Endodermal cell (in vitro differentiated cells): ENCODE measurements around the gene MCF2L2. TPM values are rescaled to one million over a fixed set of nuclear protein-coding genes. Genes with fewer than 3 reads are reported as not detected.

Source experiments
- DNase-seq: peaks from one replicate; pipeline ENCODE4 v3.0.0-alpha.2; 2017
- H3K27ac ChIP-seq: 2 replicates; pipeline ENCODE4 v1.5.1; 2013; ENCODE audit warnings: mild to moderate bottlenecking, low read depth, low read length, moderate library complexity
- H3K27me3 ChIP-seq: 2 replicates; pipeline ENCODE4 v1.6.1; 2013; ENCODE audit warnings: mild to moderate bottlenecking, low read length, moderate library complexity; ENCODE audit not compliant: insufficient read depth, control insufficient read depth, poor library complexity, severe bottlenecking
- H3K36me3 ChIP-seq: 2 replicates; pipeline ENCODE4 v1.7.0; 2013; ENCODE audit warnings: mild to moderate bottlenecking, low read length, moderate library complexity; ENCODE audit not compliant: control insufficient read depth, insufficient read depth
- H3K4me1 ChIP-seq: one replicate; pipeline ENCODE4 v1.7.0; 2013; ENCODE audit warnings: low read length; ENCODE audit not compliant: control insufficient read depth, insufficient read depth
- H3K4me3 ChIP-seq: 2 replicates; pipeline ENCODE4 v1.5.1; 2013; ENCODE audit warnings: mild to moderate bottlenecking, low read length, moderate library complexity
- H3K9ac ChIP-seq: 2 replicates; pipeline ENCODE4 v1.6.1; 2013; ENCODE audit warnings: mild to moderate bottlenecking, low read length, moderate library complexity; ENCODE audit not compliant: poor library complexity, severe bottlenecking; ENCODE audit errors: extremely low read depth
- H3K9me3 ChIP-seq: 2 replicates; pipeline ENCODE4 v1.6.1; 2013; ENCODE audit warnings: mild to moderate bottlenecking, low read length, moderate library complexity; ENCODE audit not compliant: control insufficient read depth
- H3K27ac Mint-ChIP-seq: 2 replicates; pipeline ENCODE4 v1.8.0; 2020; ENCODE audit warnings: mixed read lengths
- H3K27me3 Mint-ChIP-seq: 2 replicates; pipeline ENCODE4 v1.8.0; 2021; ENCODE audit warnings: mild to moderate bottlenecking, mixed read lengths; ENCODE audit not compliant: insufficient read depth
- H3K36me3 Mint-ChIP-seq: 2 replicates; pipeline ENCODE4 v1.8.0; 2020; ENCODE audit warnings: low read depth, mixed read lengths
- H3K4me1 Mint-ChIP-seq: 2 replicates; pipeline ENCODE4 v1.8.0; 2020; ENCODE audit warnings: mixed read lengths
- H3K4me3 Mint-ChIP-seq: 2 replicates; pipeline ENCODE4 v1.8.0; 2020; ENCODE audit warnings: mild to moderate bottlenecking, moderate library complexity, mixed read lengths
- H3K9me3 Mint-ChIP-seq: 2 replicates; pipeline ENCODE4 v1.8.0; 2020; ENCODE audit warnings: mild to moderate bottlenecking, mixed read lengths
- WGBS, 2 experiments: methylation state at CpG; one replicate each; pipeline versions ENCODE4 v1.1.5 to v1.1.7; 2013; ENCODE audit warnings: missing lambda C conversion rate in 2 of 2, mixed read lengths in 1 of 2; ENCODE audit not compliant: insufficient coverage in 1 of 2, insufficient read length in 1 of 2; 5-methylcytosine and 5-hydroxymethylcytosine counted together
- total RNA-seq, 2 donors: library from RNA; stranded (reverse); fragmentation: NEBNext Ultra II Directional in 1 of 2; extraction: Animal tissue kit (Norgen Biotek cat#: 25700) in 1 of 2; gene quantifications; 2 replicates in 1 of 2; 3 replicates in 1 of 2; pipeline ENCODE4 v1.2.1, GENCODE V29; 2021
- TF ChIP-seq, protein P1 (sequence below): fragments of 200-600 bp; sonication (generic); conservative IDR thresholded peaks from 2 replicates; pipeline ENCODE4 v1.5.0; 2021; ENCODE audit warnings: antibody characterized with exemption, mild to moderate bottlenecking

The MCF2L2 gene
- total RNA-seq, 2 donors from 2014 or later, result 72.6 to 86.5 TPM

DNA sequence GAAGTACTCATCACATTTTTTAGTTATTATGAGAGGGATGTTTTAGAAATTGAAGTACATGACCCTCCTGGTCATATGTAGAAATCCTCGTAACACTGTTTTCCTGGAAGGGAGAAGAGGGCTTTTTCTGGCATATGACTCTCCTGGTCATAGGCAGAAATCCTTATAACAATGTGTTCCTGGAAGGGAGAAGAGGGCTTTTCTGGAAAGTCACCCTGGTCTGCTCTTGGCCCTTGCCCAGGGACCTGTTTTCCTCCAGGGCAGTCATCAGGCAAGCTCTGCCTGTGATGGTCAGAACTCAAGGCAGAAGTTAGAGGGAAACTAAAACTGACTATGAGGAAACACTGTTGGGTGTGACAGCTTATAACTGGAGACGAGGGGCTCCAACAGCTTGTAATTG is 293.6 kb downstream of the MCF2L2 start:
- no peak overlapping the region for H3K4me3 ChIP-seq
- H3K9ac ChIP-seq, result no peak overlapping the region
- Mint-ChIP-seq H3K27ac (no peak overlapping the region), H3K4me1 (peaks cover 5% of the 10 kb centered on the region), H3K36me3 (no peaks in the 10 kb centered on the region), H3K27me3 (no peaks in the 10 kb centered on the region), H3K4me3 (no peak overlapping the region), H3K9me3 (peaks cover 9% of the 10 kb centered on the region)
- TF ChIP-seq, protein P1, sequence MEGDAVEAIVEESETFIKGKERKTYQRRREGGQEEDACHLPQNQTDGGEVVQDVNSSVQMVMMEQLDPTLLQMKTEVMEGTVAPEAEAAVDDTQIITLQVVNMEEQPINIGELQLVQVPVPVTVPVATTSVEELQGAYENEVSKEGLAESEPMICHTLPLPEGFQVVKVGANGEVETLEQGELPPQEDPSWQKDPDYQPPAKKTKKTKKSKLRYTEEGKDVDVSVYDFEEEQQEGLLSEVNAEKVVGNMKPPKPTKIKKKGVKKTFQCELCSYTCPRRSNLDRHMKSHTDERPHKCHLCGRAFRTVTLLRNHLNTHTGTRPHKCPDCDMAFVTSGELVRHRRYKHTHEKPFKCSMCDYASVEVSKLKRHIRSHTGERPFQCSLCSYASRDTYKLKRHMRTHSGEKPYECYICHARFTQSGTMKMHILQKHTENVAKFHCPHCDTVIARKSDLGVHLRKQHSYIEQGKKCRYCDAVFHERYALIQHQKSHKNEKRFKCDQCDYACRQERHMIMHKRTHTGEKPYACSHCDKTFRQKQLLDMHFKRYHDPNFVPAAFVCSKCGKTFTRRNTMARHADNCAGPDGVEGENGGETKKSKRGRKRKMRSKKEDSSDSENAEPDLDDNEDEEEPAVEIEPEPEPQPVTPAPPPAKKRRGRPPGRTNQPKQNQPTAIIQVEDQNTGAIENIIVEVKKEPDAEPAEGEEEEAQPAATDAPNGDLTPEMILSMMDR, result no peak
- H3K27ac ChIP-seq, result no peak overlapping the region
- H3K9me3 ChIP-seq, result peaks cover 7% of the 10 kb centered on the region
- WGBS, 2 experiments, result 88 to 97% methylated on average over 1 to 2 of the region's 2 CpGs
- H3K4me1 ChIP-seq, result no peaks in the 10 kb centered on the region
- H3K27me3 ChIP-seq, result no peaks in the 10 kb centered on the region
- H3K36me3 ChIP-seq, result no peaks in the 10 kb centered on the region
- DNase-seq, result no peak

DNA sequence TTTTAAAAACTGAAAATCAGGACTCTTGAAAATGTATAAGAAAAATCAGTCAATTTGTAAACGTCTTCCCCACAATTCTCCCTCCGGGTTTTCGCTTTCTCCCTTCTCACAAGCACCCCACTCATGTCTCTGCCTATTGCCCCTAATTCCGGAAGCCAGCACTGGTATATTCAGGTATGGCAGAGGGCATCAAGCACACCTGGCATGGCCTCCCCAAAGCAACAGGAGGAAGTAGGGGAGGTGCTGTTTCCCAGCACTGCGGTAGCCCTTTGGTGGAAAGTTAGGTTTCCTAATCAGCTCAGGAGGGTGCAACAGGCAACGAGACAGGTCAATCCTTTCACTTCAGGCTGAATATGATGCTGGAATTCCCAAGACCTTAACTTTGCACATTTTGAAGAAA is 296.0 kb downstream of the MCF2L2 start:
- Mint-ChIP-seq H3K9me3 (peaks cover 27% of the 10 kb centered on the region), H3K4me1 (no peaks in the 10 kb centered on the region), H3K36me3 (peaks cover 2% of the 10 kb centered on the region), H3K27me3 (no peaks in the 10 kb centered on the region), H3K27ac (no peak overlapping the region), H3K4me3 (no peak overlapping the region)
- no peak for DNase-seq
- Histone ChIP-seq H3K27me3 (no peaks in the 10 kb centered on the region), H3K36me3 (no peaks in the 10 kb centered on the region), H3K27ac (no peak overlapping the region), H3K4me3 (no peak overlapping the region), H3K9me3 (peaks cover 25% of the 10 kb centered on the region), H3K9ac (no peak overlapping the region), H3K4me1 (no peaks in the 10 kb centered on the region)
- WGBS, 2 experiments, result 57 to 60% methylated on average over 5 to 6 of the region's 6 CpGs
- TF ChIP-seq, protein P1, result no peak

DNA sequence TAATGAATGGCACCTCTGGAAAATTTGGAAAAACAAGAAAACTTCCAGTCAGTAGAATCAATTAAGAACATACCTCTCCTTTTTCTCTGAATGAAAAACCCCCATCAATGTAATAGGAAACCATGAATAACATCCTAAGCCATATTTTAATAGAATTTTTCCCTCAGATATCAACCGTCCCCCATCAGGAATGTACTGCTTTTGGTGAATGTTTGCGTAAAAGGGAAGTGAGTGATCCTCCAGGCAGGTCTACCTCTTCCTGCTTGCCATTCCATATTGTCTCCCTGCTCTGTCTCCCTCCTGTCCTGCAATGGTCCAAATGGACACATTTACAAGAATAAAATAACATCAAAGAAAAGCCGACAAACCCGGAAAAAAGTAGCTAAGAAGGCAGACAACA is 296.7 kb downstream of the MCF2L2 start:
- Mint-ChIP-seq H3K27ac (no peak overlapping the region), H3K4me1 (no peaks in the 10 kb centered on the region), H3K36me3 (peaks cover 2% of the 10 kb centered on the region), H3K27me3 (no peaks in the 10 kb centered on the region), H3K4me3 (no peak overlapping the region), H3K9me3 (peaks cover 27% of the 10 kb centered on the region)
- no peaks in the 10 kb centered on the region for H3K4me1 ChIP-seq
- TF ChIP-seq, protein P1, result no peak
- DNase-seq, result no peak
- H3K36me3 ChIP-seq, result no peaks in the 10 kb centered on the region
- H3K27me3 ChIP-seq, result no peaks in the 10 kb centered on the region
- H3K9me3 ChIP-seq, result peaks cover 25% of the 10 kb centered on the region
- no peak overlapping the region for H3K4me3 ChIP-seq
- no peak overlapping the region for H3K27ac ChIP-seq
- 69 to 100% methylated on average over 2 to 4 of the region's 4 CpGs for WGBS, 2 experiments
- H3K9ac ChIP-seq, result no peak overlapping the region
